ENCODE measurements around the gene NUDT4.
"Not testable (repeated sequence)": the region's sequence is repeated elsewhere in the genome, so short reads cannot be mapped to it uniquely, and the experiment has no call there.

NUDT4 gene

GRCh38 chr12:93429852-93430251 lies 52.1 kb downstream of the NUDT4 start:
- FAIRE-seq = no peak

DNA sequence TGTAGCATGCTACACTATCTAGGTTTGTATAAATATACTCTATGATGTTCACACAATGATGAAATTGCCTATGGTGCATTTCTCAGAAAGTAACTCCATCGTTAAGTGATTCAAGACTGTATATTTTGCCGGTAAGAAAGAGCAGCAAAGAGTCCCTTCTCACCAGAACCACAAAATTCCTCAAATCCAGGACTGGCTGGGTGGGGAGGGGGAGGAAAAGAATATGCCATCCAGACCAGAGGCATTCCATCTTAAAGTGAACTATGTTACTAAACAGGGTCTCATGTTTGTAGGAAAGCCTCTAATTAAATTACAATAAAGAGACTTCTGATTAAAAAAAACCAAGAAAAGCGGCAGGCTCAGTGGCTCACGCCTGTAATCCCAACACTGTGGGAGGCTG lies 52.6 kb downstream of the NUDT4 start:
- no peak for FAIRE-seq

GRCh38 chr12:93432031-93432430 lies 54.3 kb downstream of the NUDT4 start:
- FAIRE-seq = not testable (repeated sequence)

DNA sequence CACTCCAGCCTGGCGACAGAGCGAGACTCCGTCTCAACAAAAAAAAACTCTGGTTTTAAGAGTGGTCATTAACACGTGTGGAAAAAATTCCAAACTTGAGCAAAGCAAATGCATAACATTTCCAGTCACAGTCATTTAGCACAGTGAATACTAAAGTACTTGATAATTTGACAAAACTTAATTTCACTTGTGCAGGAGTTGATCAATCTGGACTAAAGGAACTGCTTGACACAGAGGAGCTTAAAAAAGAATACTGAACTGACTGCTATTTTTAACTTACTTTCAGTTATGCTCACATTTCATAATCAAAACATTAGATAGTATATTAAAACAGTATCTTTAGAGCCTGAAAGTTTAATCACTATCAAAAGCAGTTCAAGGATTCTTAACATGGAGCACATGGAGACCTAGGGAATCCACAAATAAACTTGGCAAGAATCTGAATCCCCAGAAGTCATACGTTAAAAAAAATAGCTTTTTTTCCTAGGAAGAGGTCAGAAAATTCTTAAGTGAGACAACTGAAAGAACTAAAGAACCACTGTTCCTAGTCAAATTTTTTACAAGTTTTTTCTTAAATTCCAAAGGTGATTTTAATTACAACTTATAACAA lies 56.6 kb downstream of the NUDT4 start:
- no peak for FAIRE-seq

DNA sequence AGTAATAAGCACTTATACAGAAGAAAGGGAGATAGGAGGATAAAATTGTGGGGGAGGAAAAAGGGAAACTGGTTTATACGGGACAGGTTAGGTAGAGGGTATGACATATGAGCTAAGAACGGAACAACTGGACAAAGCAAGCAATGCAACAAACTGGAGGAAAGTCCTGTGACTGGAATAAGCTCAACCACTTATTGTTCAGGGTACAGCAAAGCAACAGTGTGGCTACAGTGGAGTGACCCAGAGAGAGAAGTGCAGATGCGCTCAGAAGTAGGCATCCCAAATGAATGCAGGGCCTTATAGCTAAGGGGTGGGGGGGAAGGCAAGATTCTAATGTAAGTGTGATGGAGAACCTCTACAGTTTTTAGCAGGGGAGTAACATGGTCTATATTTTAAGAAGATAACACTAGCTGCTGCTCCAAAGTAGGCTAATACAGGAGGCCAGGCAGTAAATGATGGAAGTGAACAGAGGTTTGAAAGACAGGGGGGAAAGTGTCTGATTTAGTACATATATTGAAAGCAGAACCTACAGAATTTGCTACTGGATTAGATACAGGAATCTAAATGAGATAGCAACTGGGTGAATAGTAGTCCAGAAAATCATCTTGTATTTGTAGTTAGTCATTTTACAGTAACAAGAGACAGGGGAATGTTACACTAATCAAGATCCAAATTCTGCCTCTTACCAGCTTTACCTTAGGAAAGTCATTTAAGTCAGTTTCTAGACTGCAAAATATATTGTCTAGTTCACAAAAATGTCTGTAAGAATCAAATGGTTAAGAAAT lies 60.7 kb downstream of the NUDT4 start:
- FAIRE-seq = no peak

- FAIRE-seq = no peak
Observed at GRCh38 chr12:93440043-93440835, 62.5 kb downstream of the NUDT4 start.

- no peak for FAIRE-seq
Observed at GRCh38 chr12:93441081-93441616, 63.4 kb downstream of the NUDT4 start.

GRCh38 chr12:93441617-93442410 lies 64.1 kb downstream of the NUDT4 start, which contains the start of gene UBE2N:
TSS of gene UBE2N (minus strand) at chr12:93441947. CDS start at chr12:93441884, 63 bp downstream.
- FAIRE-seq = no peak

GRCh38 chr12:93442411-93443340 lies 65.0 kb downstream of the NUDT4 start:
- no peak for FAIRE-seq

DNA sequence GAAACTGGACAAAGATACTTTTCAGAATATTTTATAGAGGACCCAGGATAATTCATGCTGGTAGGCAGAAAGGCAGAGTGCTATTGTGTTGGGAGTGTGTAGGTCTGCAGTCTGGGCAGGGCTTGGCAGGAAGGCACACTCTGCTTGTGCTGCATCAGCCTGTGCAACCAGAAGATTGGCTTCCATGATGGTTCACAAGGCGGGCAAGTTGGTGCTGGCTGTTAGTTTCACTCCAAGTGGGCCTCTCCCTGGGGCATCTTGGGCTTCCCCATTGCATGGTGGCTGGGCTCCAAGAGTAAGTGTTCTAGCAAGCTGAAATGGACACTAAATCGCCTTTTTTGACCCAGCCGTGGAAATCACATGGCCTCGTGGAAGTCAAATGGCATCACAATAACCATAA lies 65.9 kb downstream of the NUDT4 start:
- FAIRE-seq = no peak

DNA sequence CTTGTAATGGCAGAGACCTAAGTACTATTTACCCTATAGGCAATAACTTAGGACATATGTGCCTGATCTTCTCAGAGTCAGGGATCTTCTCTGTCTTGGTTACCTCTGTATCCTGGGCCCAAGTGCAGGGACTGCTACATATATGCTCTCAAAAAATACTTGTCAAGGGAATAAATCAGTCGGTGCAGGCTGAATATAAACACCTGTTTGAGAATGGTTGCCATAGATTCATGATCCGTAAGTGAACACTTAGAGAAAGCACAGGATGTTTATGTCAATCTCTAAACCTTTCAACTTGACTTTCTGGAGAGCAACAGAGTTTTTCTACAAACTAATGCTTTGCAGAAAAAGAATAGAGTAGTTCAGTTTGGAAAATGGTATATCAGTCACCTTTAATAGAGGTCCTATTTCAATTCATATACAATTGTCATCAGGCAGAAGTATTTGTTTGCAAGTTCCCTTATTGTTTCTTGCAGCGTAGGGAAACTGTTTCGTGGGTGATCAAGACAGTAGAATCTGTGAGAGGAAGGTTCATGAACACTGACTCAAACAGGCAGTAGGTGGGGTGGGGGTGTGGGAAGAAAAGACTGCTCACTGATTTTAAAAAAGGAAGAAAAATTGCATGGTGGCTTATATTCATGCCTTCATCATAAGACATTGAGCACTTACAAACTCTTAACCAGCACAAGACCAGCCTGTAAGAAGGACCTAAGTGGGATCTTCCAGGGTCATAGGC lies 70.0 kb downstream of the NUDT4 start:
- no peak for FAIRE-seq

- no peak for FAIRE-seq
Observed at GRCh38 chr12:93448796-93449195, 71.1 kb downstream of the NUDT4 start.

DNA sequence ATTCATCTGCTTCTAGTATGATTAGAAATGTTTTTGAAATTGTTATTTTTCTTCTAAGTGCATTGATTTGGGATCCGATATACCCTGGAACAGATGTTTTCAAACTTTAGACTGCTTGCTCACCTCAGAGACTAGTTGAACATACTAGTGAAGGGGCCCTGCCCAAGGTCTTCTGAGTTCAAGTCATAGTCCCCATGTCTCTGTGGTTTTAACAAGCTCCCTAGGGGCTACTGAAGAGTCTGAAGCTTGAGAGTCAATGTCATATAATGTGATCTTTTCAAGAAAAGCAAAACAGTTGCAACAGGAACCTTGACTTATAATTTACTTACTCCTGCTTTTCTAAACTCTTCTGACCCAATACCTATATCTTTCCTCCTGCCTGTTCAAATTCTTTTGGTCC lies 71.6 kb downstream of the NUDT4 start:
- FAIRE-seq = no peak

GRCh38 chr12:93451423-93452158 lies 73.9 kb downstream of the NUDT4 start:
- FAIRE-seq = no peak

DNA sequence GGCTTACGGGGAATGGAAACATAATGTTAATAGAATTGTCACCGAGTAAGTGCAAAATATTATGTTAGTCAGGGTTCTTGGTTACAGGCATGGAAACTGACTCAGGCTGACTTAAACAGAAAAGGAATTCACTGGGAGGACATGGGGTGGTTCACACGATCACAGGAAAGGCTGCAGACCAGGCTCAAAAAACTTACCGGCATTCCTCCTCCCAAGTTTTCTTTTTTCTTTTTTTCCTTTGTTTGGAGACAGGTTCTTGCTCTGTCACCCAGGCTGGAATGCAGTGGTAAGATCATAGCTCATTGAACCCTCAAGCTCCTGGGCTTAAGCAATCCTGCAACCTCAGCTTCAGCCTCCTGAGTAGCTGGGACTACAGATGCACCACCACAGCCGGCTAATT lies 75.9 kb downstream of the NUDT4 start:
- FAIRE-seq = no peak

DNA sequence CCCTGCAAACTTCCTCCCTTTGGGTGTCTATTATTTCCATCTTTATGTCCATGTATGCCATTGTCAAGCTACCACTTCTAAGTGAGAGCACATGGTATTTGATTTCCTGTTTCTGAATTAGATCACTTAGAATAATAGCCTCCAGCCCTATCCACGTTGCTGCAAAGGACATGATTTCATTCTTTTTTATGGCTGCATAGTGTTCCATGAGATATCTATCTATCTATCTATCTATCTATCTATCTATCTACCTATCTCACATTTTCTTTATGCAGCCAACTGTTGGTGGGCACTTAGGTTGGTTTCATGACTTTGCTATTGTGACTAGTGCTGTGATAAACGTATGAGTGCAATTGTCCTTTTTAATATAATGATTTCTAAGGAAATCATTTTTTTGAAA lies 78.4 kb downstream of the NUDT4 start:
- FAIRE-seq = no peak

Measured in colon (tissue), 2 donors.